NCI-H128 (cell line): ENCODE results near the gene PRDM16.

ENCODE experiments used
- DNase-seq: peaks from one replicate; lab custom pipeline; 2025; ENCODE audit not compliant: unreplicated experiment; lab: John Stamatoyannopoulos, UW

PRDM16 gene

DNA sequence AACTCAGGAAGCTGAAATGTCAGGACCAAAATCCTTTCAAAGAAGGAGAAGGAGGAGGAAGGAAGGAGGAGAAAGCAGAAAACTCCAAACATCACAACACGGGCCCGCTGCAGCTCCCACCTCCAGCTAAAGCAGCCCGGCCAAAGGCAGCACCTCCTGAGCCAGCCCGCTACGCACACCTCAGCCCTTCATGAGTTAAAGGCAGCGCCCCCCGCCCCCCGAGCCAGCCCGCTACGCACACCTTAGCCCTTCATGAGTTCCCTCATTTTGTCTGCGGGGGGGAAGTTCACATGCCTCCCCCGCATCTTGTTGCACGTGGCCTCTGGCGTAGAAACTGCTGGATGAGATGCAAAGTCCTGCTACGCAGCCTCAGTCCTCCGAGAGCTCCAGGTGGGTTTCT lies 294.8 kb downstream of the PRDM16 start:
- no peak for DNase-seq

DNA sequence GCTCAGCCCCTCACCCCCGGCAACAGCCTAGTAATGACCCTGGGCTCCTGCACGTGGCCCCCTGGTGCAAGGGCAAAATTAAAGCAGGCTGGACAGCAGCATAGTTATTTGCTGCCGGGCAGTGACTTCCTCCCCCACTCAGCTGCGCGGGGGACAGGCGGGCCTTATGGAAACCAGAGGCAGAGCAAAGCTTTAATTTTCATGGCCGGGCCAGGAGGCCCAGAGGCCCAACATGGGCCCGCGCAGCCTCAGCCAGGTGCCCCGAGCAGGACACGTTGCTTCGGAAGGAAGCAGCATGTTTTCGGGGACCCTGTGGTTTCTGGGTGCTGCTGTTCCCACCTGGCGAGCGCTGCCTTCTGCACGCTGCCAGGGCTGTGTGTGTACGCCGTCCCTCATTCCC lies 295.5 kb downstream of the PRDM16 start:
- DNase-seq, result no peak

DNA sequence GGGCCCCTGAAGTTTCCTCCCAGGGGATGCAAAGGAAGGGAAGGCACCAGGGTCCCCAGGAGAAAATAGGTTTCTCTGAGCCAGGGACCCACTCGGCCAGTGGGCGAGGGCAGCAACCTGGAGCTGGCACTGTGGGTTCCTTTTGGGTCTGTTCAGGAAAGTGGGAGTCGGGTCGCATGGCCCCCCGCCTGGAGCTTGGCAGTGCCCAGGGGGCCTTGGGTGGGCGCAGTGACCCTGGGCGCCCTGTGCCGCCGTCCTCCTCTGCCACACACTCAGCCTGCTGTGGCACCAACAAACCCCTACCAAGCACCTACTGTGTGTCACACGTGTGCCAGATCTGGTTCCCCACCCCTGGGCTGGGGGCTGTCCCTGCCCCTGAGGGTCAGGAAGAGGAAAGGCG lies 296.0 kb downstream of the PRDM16 start:
- no peak for DNase-seq

DNA sequence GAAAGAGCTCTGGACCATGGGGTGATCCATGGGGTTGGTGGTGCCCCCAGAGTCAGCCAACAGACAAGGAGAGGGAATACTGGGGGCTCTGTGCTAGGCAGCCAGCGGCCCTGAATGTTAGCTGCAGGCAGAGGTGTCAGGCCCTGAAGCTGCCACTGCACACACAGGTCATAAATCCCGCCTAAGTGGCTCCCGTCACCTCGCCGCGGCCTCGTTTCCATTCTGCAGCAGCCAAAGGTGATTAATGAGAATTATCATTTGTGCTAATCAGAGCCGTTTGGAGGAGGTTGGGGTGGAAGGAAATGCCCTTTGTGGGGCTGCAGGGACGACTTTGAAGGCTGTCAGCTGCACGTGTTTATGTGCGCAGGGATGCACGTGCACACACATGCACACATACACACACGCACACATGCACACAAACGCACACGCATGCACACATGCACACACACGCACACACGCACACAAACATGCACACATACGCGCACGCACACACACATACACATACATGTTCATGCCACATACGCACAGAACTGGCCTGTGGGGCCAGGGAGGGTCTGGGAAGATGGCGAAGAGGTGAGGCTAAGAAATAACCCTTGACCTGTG lies 296.6 kb downstream of the PRDM16 start:
- no peak for DNase-seq

DNA sequence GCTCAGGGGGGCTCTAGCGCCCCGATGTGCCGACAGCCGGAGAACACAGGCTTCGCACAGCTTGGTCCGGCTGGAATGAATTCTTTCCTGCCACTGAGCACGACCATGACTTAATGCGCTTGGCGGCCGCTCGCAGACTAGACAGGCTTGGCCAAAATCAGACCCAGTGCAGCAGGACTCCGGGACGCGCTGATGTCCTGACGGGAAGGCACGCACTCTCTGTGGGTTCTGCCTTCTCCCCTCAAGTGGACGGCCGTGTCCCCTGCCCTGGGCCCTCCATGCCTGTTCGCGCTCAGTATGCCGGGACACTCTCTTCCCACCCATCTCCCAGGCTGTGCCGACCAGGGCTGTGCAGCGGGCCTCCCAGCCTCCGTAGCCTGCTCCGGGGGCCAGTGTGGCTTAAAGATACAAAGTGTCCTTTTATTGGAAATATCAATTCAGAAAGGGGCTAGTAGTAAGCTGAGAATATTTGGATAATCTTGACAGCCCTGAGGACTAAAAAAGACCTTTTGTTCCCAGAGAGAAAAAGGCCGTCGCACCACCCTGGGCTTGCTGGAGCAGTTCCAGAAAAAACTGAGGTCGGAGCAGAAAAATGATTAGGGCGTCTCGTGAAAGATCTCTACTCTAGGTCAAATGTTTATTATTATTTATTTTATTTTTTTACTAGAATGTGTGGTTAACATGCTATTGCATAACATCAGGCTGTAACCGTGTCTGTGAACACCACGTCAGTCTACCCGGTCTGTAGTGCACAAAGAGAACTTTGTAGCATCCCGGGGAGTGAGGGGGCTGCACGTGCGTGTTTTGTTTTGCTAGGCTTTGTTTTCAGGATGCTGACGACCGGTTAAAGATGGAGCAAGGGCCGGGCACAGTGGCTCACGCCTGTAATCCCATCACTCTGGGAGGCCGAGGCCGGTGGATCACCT lies 297.4 kb downstream of the PRDM16 start:
- DNase-seq, result no peak

DNA sequence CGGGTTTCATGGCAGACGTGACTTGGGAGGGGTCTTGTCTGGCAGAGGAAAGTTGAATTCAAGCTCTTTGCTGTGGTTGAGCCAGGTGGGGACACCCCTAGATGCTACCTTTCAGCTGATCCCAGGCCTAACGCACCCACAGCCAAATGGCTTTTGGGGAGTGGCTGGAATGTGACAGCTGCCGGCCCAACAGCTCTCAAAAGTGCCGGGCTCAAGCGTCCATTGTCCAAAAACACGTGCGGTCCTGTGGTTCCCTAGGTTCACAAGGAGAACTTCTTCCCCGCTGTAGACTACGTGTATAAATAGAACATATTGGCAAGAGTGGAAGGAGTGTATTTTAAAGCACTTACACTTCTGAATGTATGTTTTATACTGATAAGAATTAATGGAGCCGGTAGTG lies 298.4 kb downstream of the PRDM16 start:
- no peak for DNase-seq

DNA sequence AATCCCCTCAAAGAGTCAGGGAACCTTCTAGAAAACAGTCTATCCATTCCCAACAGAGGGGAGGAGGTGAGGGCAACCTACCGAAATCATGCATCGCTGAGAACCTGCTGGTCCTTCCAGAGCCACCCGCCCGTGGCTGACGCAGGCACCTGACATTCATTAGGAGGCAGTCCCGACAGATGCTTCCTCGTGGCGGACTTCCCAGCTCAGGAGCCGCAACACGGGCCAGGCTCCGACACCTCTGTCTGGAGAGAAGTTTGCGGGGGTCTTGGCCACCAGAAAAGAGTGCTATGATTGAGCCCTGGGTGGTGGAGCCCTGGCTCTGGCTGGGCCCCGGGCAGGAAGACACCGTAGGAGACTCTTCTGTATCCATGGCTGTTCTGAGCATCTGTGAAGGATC lies 299.1 kb downstream of the PRDM16 start:
- DNase-seq, result no peak

DNA sequence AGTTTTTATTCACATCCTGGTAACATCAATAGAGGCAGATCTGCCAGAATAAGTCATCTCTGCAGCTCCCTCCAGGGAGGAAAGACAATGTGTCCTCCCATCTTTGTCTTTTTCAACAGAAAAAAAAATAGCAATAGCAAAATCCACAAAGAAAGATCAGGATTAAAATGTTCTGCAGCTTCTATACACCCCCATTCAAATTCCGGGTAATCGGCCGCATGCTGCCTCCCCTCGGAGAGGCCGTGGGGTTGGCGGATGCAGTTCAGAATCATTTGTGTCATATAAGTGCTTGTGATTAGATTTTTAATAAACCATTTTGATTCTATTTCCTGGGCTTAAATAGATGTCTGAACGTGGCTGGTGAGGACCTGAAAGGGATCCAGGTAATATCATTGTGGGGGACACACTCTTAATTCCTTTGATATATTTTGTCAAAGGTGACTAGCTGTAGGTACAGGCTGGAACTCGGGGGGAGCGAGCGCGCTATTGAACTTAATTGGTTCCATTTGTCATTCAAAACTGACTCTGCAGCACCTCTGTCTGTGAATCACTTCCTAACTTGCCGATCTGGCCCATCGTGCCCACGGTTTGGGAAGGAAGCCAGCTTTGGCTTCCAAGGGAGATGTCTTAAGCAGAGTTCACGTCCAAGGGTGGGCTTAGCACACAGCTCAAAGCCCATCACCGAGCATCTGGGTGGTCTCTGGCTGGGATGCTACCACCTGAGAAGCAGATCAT lies 299.9 kb downstream of the PRDM16 start:
- no peak for DNase-seq

DNA sequence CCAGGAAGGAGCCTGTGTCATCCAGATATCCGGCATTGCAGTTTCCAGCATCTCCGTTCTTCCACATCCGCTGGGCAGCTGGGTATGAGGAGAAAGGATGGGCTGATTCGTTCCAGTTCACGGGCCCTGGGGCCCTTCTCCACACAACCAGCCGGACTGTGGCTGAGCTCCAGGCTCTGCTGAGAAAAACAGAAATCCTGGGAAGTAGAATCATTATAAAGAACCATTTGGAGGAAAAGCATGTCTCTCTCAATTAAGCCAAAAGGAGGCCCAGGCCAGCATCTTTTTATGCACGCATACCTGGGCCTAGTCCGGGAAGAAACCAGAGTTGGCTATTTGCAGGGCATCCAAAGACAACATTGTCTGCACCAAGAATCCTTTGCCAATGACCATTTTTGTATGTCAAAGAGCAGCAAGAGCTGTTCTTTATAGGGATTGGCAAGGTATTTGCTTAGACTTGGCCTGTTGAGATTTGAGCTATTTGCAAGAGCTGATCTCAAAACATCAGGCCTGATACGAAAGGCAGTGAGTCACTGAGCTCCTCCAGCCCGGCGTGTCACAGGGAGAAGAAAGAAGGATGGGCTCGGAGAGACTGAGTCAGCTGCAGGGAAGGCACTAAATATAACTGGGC lies 300.6 kb downstream of the PRDM16 start:
- DNase-seq, result no peak

DNA sequence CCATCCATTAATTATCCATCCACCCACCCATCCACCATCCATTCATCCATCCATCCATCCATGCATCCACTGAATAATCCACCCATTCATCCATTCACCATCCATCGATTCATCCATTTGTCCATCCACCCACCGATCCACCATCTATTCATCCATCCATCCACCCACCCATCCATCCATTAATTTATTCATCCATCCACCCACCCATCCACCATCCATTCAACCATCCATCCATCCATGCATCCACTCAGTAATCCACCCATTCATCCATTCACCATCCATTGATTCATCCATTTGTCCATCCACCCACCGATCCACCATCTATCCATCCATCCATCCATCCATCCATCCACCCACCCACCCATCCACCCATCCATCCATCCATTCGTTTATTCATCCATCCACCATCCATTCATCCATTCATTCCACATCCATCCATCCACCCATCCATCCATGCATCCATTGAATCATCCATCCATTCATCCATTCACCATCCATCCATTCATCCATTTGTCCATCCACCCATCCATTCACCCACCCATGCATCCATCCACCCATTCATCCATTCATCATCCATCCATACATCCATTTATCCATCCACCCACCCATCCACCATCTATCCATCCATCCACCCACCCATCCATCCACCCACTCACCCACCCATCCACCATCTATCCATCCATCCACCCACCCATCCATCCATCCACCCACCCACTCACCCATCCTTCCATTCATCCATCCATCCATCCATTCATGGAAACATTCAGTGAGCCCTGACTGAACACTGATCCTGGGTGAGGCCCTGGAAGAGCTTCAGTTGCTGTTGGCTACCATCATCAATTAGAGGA lies 302.1 kb downstream of the PRDM16 start:
- DNase-seq, result no peak

DNA sequence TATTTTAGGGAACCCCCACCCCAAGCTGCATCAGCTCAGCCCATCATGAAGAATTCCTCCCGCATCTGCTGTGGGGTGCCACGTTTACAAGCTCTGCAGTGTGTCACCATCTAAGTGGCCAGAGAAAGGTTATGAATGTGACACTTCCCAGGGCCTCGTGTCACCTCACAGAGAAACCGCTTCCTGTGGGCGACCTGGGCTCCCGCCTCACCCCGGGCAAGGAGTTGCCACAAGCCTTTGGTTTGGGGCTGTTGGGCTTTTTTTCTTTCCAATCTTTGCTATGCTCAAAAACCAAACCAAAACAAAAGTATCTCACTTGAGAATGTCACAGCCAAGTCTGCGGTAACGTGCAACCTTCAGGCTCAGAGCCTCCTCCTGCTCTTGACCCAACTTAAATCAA lies 303.3 kb downstream of the PRDM16 start:
- no peak for DNase-seq

DNA sequence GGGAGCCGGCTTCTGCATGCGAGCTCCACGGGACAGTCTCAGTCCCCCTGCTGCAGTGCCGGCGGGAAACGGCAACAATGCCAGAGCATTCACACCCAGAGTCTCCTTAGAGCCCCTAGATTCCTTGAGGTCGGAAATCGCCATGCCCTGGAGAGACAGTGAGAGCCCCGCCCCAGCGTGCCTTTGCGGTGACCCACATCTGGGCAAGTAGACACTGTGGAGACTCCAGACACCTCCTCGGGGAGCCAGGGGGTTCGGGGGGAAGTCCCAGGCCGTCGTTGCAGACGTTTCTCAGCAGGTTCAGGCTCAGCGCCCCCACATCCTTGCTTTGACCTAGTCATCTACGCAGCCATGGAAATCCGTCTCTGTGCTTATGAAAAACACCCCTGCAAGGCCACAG lies 304.2 kb downstream of the PRDM16 start:
- no peak for DNase-seq

DNA sequence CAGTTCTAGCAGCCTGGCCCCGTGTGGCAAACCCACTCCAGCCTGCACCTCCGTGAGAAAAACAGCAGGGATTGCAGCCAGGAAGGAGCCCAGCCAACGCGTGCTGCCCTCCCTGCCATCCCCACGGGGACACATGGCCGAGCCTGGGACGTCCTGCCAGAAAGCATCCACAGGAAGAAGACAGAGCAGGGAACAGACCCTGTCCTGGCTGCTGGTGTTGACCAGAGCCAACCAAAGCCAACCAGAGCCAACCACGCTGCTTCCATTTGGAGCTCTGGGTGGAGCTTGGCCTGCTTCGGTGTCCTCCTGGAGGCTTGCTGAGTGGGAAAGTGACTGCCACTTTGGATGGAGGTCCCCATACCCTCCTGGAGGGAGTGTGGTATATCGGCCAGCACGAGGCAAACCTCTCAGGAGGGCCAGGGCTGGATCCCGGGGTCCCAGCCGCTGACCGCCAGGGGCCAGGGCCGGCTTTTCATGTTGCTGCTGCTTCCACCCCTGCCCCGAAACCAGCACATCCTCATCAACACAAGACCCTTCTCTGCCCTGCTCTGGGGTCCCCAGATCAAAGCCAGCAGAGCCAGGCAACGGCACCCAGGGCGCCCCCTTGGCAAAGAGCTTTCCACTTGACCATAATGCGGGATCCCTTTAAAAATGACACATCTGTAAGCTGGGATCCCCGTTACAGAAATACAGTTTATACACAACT lies 304.9 kb downstream of the PRDM16 start:
- no peak for DNase-seq

DNA sequence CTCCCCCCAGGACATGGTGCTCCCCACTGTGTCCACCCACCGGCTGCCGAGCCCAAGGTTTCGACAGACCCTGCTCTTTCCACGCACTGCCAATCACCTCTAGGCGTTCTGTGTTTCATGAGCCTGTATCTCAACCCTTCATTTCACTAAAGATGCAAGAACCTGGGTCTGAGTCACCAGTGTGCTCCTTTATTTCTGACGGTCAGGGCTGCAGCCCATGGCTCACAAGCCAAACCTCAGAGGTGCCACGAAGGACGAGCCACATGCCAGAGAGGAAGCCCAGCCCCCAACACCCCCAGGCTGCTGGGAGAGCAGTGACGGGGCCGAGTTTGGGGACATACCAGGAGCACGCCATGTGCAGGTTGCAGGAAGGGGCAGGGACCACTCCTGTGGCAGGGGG lies 306.2 kb downstream of the PRDM16 start:
- no peak for DNase-seq

DNA sequence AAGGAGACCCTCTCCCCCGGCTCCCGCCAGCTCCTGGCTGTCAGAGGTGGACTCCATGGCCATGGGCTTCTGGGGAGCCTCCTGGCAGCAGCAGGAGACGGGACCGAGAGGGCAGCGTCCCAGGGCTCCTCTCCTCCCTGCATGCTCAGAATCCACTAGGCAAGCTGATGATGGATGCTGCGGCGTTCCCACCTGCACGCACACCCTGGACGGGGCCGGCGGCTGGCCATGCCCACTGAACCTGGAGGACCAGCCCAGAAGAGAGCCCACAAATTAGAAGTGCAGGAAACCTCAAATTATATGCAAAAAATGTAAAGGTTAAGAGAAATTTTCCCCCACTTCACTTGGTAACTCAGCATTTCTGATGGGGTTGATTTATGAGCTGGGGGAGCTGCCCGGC lies 308.2 kb downstream of the PRDM16 start:
- no peak for DNase-seq

DNA sequence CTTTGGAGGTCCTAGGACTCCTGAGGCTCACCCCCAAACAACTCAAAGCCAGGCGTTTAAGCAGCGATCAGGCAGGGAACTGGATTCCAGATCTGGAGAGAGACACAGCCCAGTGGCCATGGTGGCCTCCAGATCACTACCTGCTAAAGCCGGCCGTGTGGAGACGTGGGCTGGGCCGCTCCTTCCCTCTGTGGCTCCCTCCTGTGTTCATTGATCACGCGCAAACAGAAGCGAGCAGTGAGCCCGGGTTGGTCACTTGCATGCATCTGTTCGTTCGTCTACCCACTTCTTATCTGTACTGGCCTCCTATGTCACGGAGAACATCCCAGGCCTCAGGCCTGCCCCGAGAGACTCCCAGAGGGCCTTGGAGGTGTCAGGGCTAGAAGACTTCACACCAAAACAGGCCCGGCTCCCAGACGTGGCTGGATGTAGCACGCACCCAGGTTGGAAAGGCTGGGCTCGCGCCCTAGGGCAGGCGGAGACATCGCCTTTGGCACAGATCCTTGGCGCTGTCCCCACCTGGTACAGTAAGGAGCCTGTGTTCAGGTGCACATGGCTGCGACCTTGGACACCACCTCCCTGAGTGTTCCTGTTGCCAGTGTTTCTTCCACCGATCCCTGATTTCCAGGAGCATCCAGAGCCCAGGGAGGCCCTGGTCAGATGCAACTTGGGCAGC lies 308.7 kb downstream of the PRDM16 start:
- DNase-seq, result no peak

DNA sequence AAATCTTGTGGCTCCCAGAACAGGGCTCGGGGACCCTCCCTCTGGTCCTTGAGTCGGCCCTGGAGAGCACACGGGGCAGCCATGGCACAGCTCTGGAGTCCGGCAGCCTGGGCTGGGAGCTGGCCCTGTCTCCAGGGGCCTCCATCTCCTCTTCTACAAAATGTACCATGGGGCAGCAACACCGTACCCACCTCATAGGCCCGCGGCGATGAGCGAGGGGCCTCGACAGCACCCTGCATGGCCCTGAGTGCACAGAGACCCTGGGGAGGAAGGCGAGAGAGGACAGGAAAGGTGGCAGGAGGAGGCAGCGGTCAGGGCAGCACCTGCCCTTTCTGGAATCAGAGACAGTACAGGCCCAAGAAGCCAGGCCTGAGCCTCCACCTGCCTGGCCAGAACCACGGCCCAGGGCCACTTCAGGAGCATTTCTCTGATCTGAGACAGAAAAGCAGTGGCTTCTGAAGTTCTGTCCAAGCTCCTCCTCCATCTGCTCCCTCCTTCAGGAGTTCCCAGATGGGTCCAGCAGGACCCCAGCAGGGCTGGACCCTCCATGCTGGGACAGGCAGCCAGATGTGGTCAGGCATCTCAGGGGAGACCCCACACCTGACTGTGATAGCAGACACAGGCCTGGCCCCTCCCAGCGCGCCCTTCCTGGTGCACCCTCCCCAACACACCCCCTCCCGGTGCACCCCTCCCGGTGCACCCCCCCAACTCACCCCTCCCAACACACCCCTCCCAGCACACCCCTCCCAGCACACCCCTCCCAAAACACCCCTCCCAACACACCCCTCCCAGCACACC lies 309.6 kb downstream of the PRDM16 start:
- no peak for DNase-seq

DNA sequence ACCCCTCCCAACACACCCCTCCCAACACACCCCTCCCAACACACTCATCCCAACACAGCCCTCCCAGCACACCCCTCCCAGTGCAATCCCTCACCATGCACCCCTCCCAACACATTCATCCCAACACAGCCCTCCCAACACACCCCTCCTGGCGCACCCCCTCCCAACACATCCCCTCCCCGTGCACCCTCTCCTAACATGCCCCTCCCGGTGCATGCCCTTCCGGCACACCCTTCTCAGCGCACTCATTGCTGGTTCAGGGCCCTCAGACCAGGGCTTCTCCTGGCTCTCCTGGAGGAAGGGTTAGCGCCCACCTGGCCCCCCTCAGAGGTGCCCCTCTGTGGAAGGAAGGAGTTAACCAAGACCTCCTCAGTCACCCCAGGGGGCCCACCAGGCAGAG lies 310.9 kb downstream of the PRDM16 start:
- no peak for DNase-seq

DNA sequence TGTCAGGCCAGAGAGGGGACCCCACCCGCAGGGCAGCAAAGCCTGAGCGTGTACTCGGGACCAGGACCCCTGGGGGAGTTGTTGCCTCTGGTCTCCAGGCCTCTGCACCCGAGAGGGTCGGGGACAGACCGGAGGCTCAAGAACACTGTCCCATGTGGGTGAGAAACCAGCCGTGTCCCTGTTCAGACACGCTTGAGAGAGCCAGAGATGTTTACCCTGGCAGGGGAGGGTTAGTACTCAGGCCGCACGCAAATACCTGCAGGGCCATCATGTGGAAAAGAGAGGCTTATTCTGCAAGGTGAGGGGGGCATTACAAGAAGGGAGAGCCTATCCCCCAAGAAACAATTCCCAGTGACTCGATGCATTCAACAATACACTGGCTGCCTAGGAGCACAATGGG lies 311.5 kb downstream of the PRDM16 start:
- DNase-seq, result no peak
